GM18519 (cell line): Measurements from ENCODE around the gene KLF18.
"Not testable (repeated sequence)": the region's sequence is repeated elsewhere in the genome, so short reads cannot be mapped to it uniquely, and the experiment has no call there.

Experiments used
- ATAC-seq: cut with Tn5 transposase; IDR thresholded peaks from one replicate; pipeline ENCODE4 v1.9.1; 2021; ENCODE audit warnings: mild to moderate bottlenecking, moderate library complexity; ENCODE audit not compliant: unreplicated experiment, low FRiP score

The KLF18 gene

GRCh38 chr1:44129616-44130500, 11.6 kb downstream of the KLF18 start:
- no peak for ATAC-seq

- no peak for ATAC-seq
Measured at GRCh38 chr1:44120398-44120949, 21.0 kb downstream of the KLF18 start.

GRCh38 chr1:44119525-44119924, 21.9 kb downstream of the KLF18 start:
- no peak for ATAC-seq

- ATAC-seq, result no peak
Measured at GRCh38 chr1:44118682-44119081, 22.7 kb downstream of the KLF18 start, which contains the start of gene KLF17. Gene KLF17, plus strand, starts transcription at chr1:44118821. Its CDS starts 87 bp downstream, at chr1:44118908.

GRCh38 chr1:44117272-44117671, 24.2 kb downstream of the KLF18 start:
- ATAC-seq, result not testable (repeated sequence)

GRCh38 chr1:44114098-44114497, 27.3 kb downstream of the KLF18 start:
- no peak for ATAC-seq

- ATAC-seq, result no peak
Measured at GRCh38 chr1:44113095-44113609, 28.3 kb downstream of the KLF18 start.

GRCh38 chr1:44112486-44112885, 28.9 kb downstream of the KLF18 start:
- ATAC-seq, result no peak

- ATAC-seq, result no peak
Measured at GRCh38 chr1:44111861-44112260, 29.6 kb downstream of the KLF18 start.

- ATAC-seq, result no peak
Measured at GRCh38 chr1:44110916-44111315, 30.5 kb downstream of the KLF18 start.

GRCh38 chr1:44108971-44109370, 32.5 kb downstream of the KLF18 start:
- no peak for ATAC-seq

GRCh38 chr1:44108241-44108640, 33.2 kb downstream of the KLF18 start:
- no peak for ATAC-seq

- no peak for ATAC-seq
Measured at GRCh38 chr1:44105810-44106209, 35.6 kb downstream of the KLF18 start.

- ATAC-seq, result no peak
Measured at GRCh38 chr1:44103270-44104131, 37.9 kb downstream of the KLF18 start.

GRCh38 chr1:44101328-44101727, 40.1 kb downstream of the KLF18 start:
- no peak for ATAC-seq

GRCh38 chr1:44100183-44100868, 41.1 kb downstream of the KLF18 start:
- no peak for ATAC-seq

GRCh38 chr1:44094047-44094446, 47.4 kb downstream of the KLF18 start:
- ATAC-seq, result no peak

GRCh38 chr1:44090429-44091252, 50.8 kb downstream of the KLF18 start:
- no peak for ATAC-seq

GRCh38 chr1:44089371-44090048, 51.9 kb downstream of the KLF18 start:
- ATAC-seq, result no peak
